GM18873 (cell line): Measurements from ENCODE around the gene SLC7A7.
"Not testable (repeated sequence)": the region's sequence is repeated elsewhere in the genome, so short reads cannot be mapped to it uniquely, and the experiment has no call there.

ENCODE experiments used
- ATAC-seq: cut with Tn5 transposase; IDR thresholded peaks from one replicate; pipeline ENCODE4 v1.9.1; 2021; ENCODE audit warnings: mild to moderate bottlenecking, moderate library complexity, moderate number of reproducible peaks; ENCODE audit not compliant: unreplicated experiment, low FRiP score

The SLC7A7 gene

GRCh38 chr14:22766457-22767322 lies 48.5 kb downstream of the SLC7A7 start, which contains the start of gene OXA1L:
Gene OXA1L, plus strand, starts transcription at chr14:22766688. Its CDS starts 14 bp downstream, at chr14:22766702.
- peak; percentile 75 for ATAC-seq

- no peak for ATAC-seq
Observed at GRCh38 chr14:22764382-22764781, 50.9 kb downstream of the SLC7A7 start.

DNA sequence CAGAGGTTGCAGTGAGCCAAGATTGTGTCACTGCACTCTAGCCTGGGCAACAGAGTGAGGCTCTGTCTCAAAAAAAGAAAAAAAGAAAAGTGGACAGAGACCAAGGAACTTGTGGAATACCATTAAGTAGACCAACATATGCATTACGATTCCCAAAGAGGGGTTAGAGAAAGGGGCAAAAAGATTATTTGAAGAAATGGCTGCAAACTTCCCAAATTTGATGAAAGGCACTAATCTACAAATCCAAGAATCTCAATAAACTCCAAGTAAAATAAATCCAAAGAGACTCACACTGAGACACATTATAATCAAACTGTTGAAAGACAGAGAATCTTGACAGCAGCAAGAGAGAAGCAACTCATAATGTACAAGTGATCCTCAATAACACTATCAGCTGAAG lies 53.5 kb downstream of the SLC7A7 start:
- ATAC-seq, result no peak

DNA sequence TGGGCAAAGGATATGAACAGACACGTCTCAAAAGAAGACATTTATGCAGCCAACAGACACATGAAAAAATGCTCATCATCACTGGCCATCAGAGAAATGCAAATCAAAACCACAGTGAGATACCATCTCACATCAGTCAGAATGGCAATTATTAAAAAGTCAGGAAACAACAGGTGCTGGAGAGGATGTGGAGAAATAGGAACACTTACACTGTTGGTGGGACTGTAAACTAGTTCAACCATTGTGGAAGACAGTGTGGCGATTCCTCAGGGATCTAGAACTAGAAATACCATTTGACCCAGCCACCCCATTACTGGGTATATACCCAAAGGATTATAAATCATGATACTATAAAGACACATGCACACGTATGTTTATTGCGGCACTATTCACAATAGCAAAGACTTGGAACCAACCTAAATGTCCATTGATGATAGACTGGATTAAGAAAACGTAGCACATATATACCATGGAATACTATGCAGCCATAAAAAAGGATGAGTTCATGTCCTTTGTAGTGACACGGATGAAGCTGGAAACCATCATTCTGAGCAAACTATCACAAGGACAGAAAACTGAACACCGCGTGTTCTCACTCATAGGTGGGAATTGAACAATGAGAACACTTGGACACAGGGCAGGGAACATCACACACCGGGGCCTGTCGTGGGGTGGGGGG lies 57.1 kb downstream of the SLC7A7 start:
- ATAC-seq, result not testable (repeated sequence)

GRCh38 chr14:22753586-22753985 lies 61.6 kb downstream of the SLC7A7 start:
- ATAC-seq, result no peak

- no peak for ATAC-seq
Observed at GRCh38 chr14:22752422-22752821, 62.8 kb downstream of the SLC7A7 start.

GRCh38 chr14:22748631-22749068 lies 66.6 kb downstream of the SLC7A7 start:
- ATAC-seq, result no peak

GRCh38 chr14:22748206-22748605 lies 67.0 kb downstream of the SLC7A7 start:
- ATAC-seq, result no peak

DNA sequence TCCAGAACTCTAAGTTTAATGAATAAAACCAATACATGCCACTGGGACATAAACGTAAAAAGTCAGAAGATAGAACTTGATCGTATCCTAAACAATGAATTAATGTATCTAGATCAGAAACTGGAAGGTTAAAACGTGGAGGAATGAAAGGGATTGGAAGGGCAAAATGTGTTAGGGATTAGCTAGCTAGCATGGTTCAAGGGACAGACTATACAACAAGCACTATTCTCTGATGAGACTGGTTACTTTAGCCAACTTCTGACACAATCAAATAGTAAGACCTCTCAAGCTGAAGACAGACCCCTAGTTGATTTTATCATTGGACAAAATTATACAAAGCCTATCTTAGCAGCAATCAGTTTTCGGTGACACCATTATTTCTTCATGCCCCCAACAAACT lies 67.5 kb downstream of the SLC7A7 start:
- no peak for ATAC-seq

- no peak for ATAC-seq
Observed at GRCh38 chr14:22740020-22740419, 75.2 kb downstream of the SLC7A7 start.

DNA sequence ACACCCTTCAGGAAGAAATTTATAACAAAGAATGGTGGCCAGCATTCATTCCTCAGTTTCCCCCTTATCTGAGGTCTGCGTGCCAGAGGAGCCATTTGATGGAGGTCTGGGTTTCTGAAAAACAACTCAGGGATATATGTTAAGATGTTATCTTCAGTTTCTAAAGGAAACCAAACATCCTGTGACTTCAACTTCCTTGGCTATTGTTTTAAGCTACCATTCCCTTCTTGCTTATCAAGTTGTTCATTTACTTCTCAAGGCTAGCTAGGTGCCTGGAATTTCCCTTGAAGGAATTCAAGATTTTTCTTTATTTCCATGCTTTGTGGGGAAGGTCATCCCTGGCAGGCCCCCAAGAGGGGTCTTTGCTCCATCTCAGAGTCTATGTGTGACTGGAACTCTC lies 75.8 kb downstream of the SLC7A7 start:
- no peak for ATAC-seq

DNA sequence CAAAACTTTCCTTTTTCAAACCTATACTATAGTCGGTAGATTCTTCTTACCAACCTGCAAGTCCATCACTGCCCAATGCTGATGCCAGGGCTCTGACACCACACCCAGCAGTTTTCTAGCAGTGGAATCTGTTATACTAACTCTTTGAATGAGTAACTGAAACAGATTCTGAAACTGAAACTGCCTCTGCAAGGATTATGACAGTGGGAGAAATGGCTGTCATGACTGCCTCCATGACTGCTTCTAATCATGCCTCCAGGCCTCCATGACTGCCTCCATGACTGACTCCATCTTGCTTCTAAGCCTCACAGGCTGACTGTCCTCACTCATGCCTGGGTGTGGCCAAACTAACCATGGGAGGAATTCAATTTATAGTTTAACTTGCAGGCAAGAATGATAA lies 78.2 kb downstream of the SLC7A7 start:
- no peak for ATAC-seq

GRCh38 chr14:22736384-22736783 lies 78.9 kb downstream of the SLC7A7 start:
- ATAC-seq, result not testable (repeated sequence)

DNA sequence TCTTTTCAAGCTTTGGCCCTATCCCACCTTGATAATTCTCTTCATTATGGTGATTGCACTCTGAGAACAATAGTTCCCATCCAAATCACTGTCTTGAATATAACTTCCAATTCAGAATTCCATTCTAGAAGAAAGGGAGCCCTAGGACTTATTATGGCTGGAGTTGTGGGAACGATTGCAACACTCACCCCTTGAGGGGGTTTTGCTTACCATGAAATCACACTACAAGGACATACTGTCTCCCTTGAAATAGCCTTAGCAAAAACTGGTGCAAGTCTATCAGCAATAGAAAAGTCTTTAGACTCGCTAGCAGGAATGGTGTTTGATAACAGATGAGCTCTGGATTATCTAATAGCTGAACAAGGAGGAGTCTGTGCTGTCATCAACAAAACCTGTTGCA lies 80.1 kb downstream of the SLC7A7 start:
- ATAC-seq, result no peak

DNA sequence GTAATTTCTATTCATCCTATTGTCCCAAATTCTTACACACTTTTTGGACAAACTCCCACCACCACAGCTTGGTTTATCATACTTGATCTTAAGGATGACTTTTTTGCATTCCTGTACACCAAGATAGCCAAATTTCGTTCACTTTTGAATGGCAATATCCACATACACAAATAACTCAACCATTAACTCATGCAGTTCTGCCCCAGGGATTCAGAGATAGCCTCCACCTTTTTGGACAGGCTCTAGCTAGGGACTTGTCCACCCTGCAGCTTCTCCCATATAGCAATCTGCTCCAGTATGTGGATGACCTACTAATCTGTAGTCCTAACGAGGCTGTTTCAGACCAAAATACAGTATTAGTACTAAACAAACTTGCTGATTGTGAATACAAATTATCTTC lies 81.4 kb downstream of the SLC7A7 start:
- ATAC-seq, result no peak

GRCh38 chr14:22732062-22732461 lies 83.2 kb downstream of the SLC7A7 start:
- ATAC-seq, result not testable (repeated sequence)

GRCh38 chr14:22726012-22726411 lies 89.2 kb downstream of the SLC7A7 start:
- ATAC-seq, result no peak

DNA sequence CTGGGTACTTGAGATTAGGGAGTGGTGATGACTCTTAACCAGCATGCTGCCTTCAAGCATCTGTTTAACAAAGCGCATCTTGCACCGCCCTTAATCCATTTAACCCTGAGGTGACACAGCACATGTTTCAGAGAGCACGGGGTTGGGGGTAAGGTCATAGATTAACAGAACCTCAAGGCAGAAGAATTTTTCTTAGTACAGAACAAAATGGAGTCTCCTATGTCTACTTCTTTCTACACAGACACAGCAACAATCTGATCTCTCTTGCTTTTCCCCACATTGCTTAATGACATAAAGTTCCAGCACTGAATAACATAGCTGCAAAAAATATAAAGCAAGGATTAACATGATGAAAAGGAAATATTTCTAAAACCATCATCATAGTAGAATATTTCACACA lies 89.9 kb downstream of the SLC7A7 start:
- ATAC-seq, result not testable (repeated sequence)

DNA sequence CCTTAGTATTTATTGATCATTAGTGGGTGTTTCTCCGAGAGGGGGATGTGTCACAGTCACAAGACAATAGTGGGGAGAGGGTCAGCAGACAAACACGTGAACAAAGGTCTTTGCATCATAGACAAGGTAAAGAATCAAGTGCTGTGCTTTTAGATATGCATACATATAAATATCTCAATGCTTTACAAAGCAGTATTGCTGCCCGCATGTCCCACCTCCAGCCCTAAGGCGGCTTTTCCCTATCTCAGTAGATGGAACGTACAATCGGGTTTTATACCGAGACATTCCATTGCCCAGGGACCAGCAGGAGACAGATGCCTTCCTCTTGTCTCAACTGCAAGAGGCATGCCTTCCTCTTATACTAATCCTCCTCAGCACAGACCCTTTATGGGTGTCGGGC lies 90.4 kb downstream of the SLC7A7 start:
- not testable (repeated sequence) for ATAC-seq

DNA sequence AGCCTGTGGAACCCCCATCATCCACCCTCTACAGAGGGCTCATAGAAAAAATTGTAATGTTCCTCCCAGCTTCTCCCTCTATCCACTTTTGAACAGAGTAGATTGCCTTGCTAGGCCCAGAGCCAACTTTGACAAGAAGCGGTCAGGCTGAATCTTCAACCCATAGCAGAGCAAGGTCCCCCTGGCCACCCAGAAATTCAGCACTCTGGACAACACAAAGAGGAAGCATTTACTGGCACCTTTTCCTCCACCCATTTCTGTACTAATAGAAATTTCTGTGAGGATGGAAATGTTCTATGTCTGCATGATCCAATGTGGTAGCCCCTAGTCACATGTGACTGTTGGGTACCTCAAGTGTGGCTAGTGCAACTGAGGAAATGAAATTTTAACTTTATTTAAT lies 91.4 kb downstream of the SLC7A7 start:
- no peak for ATAC-seq
